Coronary artery (tissue), 2 donors: Measurements from ENCODE around the gene SYTL1.

ENCODE experiments used
- DNase-seq: peaks from one replicate; pipeline ENCODE4 v3.0.0-alpha.2; 2017; ENCODE audit warnings: low spot score
- H3K27ac ChIP-seq, 2 donors: fragments of 200-600 bp; sonication (generic); one replicate each; pipeline ENCODE4 v1.5.1; 2016 to 2019
- H3K4me3 ChIP-seq: fragments of 200-600 bp; sonication (generic); 2 replicates; pipeline ENCODE4 v1.5.1; 2016; ENCODE audit warnings: mild to moderate bottlenecking, moderate library complexity
- TF ChIP-seq, protein P1 (sequence below): fragments of 200-600 bp; sonication (generic); IDR thresholded peaks from one replicate; pipeline ENCODE4 v1.5.1; 2019; ENCODE audit warnings: antibody characterized with exemption

The SYTL1 gene, protein sequence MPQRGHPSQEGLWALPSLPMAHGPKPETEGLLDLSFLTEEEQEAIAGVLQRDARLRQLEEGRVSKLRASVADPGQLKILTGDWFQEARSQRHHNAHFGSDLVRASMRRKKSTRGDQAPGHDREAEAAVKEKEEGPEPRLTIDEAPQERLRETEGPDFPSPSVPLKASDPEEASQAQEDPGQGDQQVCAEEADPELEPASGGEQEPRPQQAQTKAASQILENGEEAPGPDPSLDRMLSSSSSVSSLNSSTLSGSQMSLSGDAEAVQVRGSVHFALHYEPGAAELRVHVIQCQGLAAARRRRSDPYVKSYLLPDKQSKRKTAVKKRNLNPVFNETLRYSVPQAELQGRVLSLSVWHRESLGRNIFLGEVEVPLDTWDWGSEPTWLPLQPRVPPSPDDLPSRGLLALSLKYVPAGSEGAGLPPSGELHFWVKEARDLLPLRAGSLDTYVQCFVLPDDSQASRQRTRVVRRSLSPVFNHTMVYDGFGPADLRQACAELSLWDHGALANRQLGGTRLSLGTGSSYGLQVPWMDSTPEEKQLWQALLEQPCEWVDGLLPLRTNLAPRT

DNA sequence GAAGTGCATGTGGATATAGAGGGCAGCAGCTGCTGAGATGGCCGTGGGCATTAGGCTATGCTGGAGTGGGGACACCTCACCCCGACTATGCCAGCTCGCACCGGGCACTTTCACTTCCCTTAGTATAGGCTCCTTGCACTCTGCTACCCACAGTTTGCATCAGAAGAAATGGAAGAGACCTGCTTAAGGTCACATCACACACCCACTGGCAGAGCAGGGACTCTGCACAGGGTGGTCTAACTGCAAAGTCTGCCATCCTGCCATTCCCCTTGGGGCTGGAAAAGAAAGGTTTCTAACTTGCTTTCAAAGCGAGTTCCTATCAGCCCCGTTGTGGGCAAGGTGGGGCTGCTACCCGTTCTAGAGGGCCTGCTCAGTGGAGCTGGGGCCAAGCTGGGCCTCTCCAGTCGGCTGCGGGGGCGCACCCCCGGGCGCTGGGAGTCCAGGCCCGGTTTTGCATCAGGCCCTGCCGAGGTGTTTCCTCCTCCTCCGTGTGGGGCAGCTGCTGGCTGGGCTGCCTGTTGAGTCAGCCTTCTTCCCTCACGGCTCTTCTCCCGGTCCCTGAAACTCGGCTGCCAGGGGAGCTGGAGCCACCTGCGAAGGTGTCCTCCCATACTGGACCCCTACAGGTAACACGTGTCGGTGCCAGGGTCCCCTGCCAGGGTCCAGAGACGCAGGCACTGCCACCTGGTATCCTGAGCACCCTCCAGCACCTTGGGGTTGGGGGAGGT lies at the start of gene SYTL1:
TSS of gene SYTL1 (plus strand) at position 498 of the 728 bp plus-strand sequence. CDS start 3,313 bp downstream, outside the sequence.
- Histone ChIP-seq H3K27ac (no peak within 1 kb of the TSS), H3K4me3 (no peak within 1 kb of the TSS)
- DNase-seq: no peak
- TF ChIP-seq, protein P1, sequence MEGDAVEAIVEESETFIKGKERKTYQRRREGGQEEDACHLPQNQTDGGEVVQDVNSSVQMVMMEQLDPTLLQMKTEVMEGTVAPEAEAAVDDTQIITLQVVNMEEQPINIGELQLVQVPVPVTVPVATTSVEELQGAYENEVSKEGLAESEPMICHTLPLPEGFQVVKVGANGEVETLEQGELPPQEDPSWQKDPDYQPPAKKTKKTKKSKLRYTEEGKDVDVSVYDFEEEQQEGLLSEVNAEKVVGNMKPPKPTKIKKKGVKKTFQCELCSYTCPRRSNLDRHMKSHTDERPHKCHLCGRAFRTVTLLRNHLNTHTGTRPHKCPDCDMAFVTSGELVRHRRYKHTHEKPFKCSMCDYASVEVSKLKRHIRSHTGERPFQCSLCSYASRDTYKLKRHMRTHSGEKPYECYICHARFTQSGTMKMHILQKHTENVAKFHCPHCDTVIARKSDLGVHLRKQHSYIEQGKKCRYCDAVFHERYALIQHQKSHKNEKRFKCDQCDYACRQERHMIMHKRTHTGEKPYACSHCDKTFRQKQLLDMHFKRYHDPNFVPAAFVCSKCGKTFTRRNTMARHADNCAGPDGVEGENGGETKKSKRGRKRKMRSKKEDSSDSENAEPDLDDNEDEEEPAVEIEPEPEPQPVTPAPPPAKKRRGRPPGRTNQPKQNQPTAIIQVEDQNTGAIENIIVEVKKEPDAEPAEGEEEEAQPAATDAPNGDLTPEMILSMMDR: no peak

DNA sequence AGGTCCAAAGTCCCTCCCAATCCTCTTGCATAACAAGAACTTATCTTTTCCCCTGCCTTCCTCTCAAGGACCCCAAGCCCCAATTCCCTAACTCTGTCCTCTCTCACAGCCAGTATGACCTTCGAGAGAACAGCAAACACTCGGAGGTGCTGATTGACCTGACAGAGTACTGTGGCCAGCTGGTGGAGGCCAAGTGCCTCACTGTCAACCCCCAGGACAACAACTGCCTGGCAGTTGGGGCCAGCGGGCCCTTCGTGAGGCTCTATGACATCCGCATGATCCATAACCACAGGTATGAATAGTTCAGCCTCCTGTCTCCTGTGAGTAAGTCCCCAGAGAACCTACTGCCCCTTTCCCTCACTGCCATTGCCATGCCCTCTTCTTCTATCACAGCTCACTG lies 49.7 kb upstream of the SYTL1 start:
- TF ChIP-seq, protein P1: no peak
- no peak overlapping the region for H3K4me3 ChIP-seq
- no peak overlapping the region for H3K27ac ChIP-seq
- no peak for DNase-seq

DNA sequence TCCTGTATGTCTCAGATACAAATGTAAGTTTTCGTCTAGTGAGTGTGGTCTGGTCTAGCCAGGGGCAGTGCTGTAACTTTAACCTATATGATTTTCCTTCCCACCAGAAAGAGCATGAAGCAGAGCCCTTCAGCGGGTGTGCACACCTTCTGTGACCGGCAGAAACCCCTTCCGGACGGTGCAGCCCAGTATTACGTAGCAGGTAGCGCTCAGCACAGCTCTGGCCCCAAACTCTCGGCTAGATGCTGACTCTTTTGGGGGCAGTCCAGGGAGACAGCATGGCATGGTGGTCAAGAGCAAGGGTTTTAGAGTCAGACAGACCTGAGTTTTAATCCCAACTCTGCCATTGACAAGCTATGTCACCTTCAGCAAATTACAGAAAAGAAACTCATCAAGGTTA lies 47.9 kb upstream of the SYTL1 start:
- TF ChIP-seq, protein P1: no peak
- DNase-seq: no peak
- Histone ChIP-seq H3K27ac (no peak overlapping the region), H3K4me3 (no peak overlapping the region)

DNA sequence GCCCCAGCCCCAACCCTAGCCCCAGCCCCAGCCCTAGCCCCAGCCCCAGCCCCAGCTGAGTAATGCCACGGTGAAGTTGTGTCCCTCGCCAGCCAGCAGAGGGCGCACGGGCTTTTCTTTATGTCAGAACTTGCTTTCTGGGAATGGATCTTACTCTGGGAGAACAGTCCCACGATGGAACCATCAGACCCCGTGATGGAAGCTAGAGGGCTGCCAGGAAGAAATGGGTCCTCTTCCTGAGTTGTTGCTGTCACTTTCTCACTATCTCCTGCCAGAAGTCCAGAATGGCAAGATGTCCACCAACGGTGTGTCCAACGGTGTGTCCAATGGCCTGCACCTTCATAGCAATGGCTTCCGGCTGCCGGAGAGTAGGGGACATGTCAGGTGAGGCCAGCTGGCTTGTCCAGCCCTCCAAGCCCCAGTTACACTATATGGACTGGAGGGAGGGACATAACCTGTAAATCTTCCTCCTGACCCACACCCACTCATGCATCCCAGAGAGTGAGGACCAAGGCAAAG lies 45.0 kb upstream of the SYTL1 start:
- H3K27ac ChIP-seq: no peak overlapping the region
- TF ChIP-seq, protein P1: peak; percentile 71
- H3K4me3 ChIP-seq: no peak overlapping the region
- DNase-seq: no peak

DNA sequence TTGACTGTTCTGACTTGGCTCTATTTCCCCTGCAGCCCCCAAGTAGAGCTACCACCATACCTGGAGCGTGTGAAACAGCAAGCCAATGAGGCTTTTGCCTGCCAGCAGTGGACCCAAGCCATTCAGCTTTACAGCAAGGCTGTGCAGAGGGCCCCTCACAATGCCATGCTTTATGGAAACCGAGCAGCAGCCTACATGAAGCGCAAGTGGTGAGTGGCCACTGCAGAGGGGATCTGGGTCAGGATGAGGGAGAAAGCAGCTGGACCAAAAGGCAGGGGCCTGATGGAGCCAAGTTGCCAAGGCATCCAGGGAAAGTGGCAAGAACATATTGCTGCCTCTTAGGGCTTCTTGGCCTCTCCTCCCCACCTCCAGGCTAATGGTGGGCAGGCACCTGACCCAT lies 43.9 kb upstream of the SYTL1 start:
- H3K27ac ChIP-seq: no peak overlapping the region
- DNase-seq: no peak
- TF ChIP-seq, protein P1: no peak
- H3K4me3 ChIP-seq: no peak overlapping the region

DNA sequence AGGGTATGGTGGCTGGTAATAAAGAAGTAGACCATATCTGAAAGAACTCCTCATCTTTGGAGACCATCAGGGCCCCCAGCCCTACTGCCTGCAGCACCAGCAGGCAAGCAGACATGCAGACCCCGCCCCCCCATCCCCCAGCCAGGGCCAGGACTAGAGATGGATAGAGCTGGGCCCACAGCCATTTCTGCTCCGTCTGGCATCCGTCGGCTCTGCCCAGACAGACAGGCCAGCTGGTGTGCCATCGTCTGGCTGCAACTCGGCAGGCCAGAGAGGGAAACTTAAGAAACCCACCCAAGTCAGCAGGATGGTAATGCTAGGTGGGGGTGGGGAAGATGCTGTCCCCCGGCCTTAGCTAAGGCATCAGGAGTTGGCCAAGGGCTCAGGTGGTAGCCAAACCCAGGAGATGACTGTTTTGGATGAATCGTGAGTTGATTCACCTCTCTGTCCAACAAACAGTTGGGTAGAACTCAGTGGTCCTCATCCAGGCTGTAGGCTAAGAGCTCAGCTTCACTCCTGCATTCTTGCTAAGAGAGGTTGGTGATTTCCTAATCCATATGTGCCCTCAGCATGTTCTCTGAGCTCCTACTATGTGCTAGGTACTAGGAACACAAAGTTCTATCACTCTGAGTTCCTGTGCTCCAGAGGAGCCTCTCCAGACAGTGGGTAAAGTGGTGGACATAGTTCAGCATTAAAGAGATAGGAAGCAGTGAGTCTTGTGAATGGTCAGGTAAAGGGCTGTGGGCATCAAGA lies 43.0 kb upstream of the SYTL1 start:
- TF ChIP-seq, protein P1: no peak
- H3K27ac ChIP-seq: peak overlapping the region in 1 of 2 donors; percentile 81
- DNase-seq: no peak
- no peak overlapping the region for H3K4me3 ChIP-seq
